ENCODE results near the gene PHKB.

The PHKB gene

GRCh38 chr16:47503936-47504335, 42.8 kb downstream of the PHKB start:
- TF ChIP-seq CTCF (IDR thresholded peaks at IDR 0.05; ENCODE audit: control extremely low read depth, extremely low read depth, low read depth, missing control alignments) = no peak
- ChIA-PET POLR2A (no interaction called here), CTCF (no interaction called here)
- DNase-seq (ENCODE audit: extremely low spot score) = no peak

GRCh38 chr16:47504599-47504998, 43.5 kb downstream of the PHKB start:
- ChIA-PET CTCF (no interaction called here), POLR2A (no interaction called here)
- no peak for DNase-seq (ENCODE audit: extremely low spot score)
- TF ChIP-seq CTCF (IDR thresholded peaks at IDR 0.05; ENCODE audit: control extremely low read depth, extremely low read depth, low read depth, missing control alignments) = no peak

- POLR2A ChIA-PET = no interaction called here
- CTCF ChIA-PET = interaction anchor here (1.0 to 2.1 kb wide), 6 partner anchors 8 to 41 kb away, joined by 3 to 8 read pairs (median 4); no protein-coding TSS in a partner anchor
Measured at GRCh38 chr16:47506800-47507199, 45.7 kb downstream of the PHKB start.

GRCh38 chr16:47507701-47508100, 46.6 kb downstream of the PHKB start:
- POLR2A ChIA-PET = no interaction called here

More at GRCh38 chr16:47506800-47507199, 45.7 kb downstream of the PHKB start:
- no peak for DNase-seq (ENCODE audit: extremely low spot score)
- TF ChIP-seq CTCF (IDR thresholded peaks at IDR 0.05; ENCODE audit: control extremely low read depth, extremely low read depth, low read depth, missing control alignments) = no peak

GRCh38 chr16:47511882-47512281, 50.8 kb downstream of the PHKB start:
- ChIA-PET CTCF (interaction anchor here (1.0 to 1.5 kb wide), 2 partner anchors 9 to 37 kb away, joined by 3 read pairs; no protein-coding TSS in a partner anchor), POLR2A (no interaction called here)
- DNase-seq (ENCODE audit: extremely low spot score) = no peak

More at GRCh38 chr16:47507701-47508100, 46.6 kb downstream of the PHKB start:
- no peak for TF ChIP-seq CTCF (IDR thresholded peaks at IDR 0.05; ENCODE audit: control extremely low read depth, extremely low read depth, low read depth, missing control alignments)
- CTCF ChIA-PET = interaction anchor here (1.0 to 1.3 kb wide), 3 partner anchors 8 to 40 kb away, joined by 3 to 4 read pairs (median 4); no protein-coding TSS in a partner anchor
- DNase-seq (ENCODE audit: extremely low spot score) = no peak

GRCh38 chr16:47519037-47519436, 57.9 kb downstream of the PHKB start:
- ChIA-PET POLR2A (no interaction called here), CTCF (interaction anchor here (1.8 kb wide), 1 partner anchor 12 kb away, joined by 4 read pairs; no protein-coding TSS in a partner anchor)

More at GRCh38 chr16:47511882-47512281, 50.8 kb downstream of the PHKB start:
- TF ChIP-seq CTCF (IDR thresholded peaks at IDR 0.05; ENCODE audit: control extremely low read depth, extremely low read depth, low read depth, missing control alignments) = no peak

More at GRCh38 chr16:47519037-47519436, 57.9 kb downstream of the PHKB start:
- TF ChIP-seq CTCF (IDR thresholded peaks at IDR 0.05; ENCODE audit: control extremely low read depth, extremely low read depth, low read depth, missing control alignments) = no peak
- no peak for DNase-seq (ENCODE audit: extremely low spot score)

Measured in GM10248 (cell line).